HG03097 (cell line): ENCODE measurements around the gene SEC16A.
"Not testable (repeated sequence)": the region's sequence is repeated elsewhere in the genome, so short reads cannot be mapped to it uniquely, and the experiment has no call there.

Source experiments
- ATAC-seq: cut with Tn5 transposase; IDR thresholded peaks from one replicate; pipeline ENCODE4 v1.9.1; 2021; ENCODE audit not compliant: unreplicated experiment, low FRiP score

The SEC16A gene

DNA sequence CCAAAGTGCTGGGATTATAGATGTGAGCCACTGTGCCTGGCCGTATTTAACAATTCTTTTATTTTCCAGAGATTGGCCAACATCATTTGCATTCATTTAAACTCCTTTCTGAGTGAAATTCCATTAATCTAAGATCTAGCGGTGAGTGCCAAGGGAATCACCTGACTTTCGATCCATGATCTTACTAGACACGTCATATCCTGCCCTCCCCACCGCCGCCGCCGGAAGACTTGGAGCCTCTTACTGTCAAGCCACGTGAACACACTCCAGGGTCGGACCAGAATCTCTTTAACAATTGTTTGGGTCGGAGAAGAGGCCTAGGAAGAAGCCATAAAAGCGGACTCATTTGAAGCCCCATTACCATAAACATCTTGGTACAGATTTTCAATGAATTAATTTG is 56.1 kb downstream of the SEC16A start:
- no peak for ATAC-seq

DNA sequence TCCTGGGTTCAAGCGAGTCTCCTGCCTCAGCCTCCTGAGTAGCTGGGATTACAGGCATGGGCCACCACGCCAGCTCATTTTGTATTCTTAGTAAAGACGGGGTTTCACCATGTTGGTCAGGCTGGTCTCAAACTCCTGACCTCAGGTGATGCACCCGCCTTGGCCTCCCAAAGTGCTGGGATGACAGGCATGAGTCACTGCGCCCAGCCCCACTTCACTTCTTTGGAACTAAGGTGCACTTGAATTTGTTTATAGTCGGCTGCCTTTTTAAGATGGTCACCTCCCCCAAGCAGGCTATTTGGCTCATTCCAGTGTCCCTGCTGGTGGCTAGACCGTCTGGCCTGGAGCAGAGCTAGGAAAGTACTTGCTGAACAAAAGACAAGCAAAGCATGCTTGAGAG is 57.5 kb downstream of the SEC16A start:
- not testable (repeated sequence) for ATAC-seq

DNA sequence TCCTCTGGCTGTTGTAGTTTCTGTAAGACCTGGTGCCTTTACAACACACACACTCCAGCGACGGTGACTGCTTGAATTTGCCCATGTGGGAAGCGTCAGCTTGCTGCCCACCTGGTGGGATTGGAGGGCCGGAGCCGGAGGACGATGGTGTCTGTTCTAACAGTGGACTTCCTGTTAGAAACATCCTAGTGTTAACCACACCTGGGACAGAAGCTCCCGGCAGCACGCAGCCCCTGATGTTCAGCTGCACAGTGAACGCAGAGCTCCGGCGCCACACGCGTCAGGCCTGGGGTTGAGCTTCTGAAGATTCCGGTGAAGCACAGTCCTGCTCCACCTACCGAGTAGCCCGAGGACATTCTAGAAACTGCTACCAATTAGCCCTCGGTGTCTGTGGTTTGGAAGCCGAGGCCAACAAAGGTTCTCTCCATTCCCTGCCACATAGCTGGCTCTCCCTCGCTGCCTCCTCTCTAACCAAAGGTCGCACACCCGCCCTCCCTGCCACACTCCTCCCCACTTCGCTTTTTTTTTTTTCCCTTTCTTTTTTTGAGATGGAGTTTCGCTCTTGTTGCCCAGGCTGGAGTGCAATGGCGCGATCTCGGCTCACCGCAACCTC is 58.0 kb downstream of the SEC16A start:
- no peak for ATAC-seq

DNA sequence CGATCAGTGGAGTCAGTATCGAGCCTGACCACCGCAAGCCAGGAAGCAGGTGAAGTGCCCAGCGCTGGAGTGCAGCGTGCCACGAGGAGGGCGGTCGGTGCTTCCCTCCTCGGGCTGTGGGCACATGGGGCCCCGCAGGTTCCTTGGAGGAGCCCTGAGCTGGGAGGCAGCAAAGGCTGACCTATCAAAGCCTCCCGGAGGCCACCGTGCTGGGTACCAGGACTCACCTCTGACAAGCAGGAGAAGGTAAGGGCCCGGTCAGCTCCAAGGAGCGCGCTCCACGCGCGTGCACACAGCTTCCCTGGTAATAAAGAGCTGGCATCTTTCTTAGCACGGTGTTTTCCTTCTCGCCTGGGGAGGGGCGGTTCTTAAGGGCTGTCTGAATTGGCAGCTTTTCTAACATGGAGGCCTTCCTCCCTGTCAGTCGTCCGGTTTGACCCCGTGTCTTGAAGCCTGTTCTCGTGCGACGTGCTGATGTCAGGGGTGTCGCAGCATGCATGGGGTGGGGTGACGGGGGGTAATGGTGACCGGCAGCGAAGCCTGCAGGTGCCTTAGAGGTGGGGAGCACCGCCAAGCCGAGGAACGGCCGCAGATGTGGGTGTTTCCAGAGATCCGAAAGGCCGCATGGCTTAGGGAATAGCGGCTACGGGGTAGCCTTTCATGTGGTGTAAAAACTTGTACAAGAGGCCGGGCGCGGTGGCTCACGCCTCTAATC is 59.3 kb downstream of the SEC16A start:
- ATAC-seq, result no peak

DNA sequence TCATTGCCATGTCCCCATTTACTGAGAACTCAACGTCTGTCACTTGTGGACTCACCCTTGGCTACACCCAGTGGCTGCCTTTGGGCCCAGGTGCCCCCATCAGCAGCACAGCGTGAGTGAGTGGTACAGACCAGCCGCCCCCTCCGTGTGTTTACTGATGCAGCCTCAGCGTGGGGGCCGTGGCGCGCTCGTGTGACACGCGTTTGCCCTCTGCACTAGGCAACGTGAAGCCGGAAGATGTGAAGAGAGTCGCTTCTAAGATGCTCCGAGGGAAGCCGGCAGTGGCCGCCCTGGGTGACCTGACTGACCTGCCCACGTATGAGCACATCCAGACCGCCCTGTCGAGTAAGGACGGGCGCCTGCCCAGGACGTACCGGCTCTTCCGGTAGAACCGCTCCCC is 60.0 kb downstream of the SEC16A start:
- no peak for ATAC-seq

DNA sequence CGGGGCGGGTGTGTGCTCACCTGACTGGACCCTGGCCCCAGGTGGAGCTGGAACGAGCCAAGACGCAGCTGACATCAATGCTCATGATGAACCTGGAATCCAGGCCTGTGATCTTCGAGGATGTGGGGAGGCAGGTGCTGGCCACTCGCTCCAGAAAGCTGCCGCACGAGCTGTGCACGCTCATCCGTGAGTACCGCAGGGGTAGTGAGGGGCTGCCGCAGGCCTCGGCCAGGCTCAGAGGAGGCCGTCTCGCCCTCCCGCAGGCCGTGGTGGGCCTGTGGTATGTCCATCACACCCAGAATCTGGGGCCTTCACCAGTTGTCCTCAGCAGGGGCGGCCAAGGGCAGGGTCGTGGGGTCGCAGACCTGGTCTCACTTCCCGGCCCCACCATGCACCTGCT is 61.0 kb downstream of the SEC16A start:
- ATAC-seq, result no peak

DNA sequence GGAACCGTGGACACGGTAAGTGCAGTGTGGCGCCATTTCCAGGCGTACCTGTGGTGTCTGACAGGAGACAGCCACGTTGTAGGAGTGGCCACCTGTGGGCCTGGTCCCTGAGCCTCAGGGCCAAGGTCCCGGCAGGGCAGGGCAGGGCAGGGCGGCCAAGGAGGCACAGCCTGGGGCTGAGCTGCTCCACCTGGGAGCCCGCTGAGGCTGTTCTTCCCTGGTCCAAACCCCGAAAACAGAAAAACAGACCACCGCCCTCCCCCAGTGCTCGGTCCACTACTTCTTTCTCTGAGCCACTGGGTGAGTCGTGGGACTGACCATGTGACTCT is 63.8 kb downstream of the SEC16A start:
- no peak for ATAC-seq

DNA sequence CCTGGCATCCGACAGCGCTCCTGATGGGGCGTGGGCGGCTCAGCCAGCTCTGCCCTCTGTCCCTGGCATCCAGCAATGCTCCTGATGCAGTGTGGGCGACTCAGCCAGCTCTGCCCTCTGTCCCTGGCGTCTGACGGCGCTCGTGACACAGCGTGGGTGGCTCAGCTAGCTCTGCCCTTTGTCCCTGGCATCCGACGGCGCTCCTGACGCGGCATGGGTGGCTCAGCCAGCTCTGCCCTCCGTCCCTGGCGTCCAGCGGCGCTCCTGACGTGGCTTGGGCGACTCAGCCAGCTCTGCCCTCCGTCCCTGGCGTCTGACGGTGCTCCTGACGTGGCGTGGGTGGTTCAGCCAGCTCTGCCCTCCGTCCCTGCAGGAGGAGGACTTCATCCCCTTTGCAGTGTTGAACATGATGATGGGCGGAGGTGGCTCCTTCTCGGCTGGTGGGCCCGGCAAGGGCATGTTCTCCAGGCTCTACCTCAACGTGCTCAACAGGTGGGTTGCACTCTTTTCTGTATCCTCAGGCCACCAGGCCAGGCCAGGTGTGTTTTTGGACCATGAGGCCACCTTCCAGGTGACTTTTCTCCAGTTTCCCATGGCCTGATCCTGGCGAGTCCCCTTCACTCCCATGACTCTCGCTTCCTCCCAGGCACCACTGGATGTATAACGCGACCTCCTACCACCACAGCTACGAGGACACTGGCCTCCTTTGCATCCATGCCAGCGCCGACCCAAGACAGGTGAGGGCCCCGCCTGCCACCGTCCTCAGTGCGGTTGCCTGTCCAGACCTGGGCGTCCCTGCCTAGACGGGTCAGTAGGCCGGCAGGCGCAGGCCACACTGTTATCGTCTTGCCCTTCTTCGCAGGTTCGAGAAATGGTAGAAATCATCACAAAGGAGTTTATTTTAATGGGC is 64.4 kb downstream of the SEC16A start:
- ATAC-seq, result no peak

DNA sequence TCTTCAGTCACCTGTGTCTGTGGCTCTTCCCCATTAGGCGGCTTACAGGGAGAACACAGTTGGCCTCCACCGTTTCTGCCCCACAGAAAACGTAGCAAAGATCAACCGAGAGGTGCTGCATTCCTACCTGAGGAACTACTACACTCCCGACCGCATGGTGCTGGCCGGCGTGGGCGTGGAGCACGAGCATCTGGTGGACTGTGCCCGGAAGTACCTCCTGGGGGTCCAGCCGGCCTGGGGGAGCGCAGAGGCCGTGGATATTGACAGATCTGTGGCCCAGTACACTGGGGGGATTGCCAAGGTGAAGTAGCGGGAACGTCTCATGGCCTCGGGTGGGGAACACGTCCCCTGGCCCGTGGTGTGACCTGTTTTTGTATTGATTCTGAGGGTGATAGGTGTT is 65.9 kb downstream of the SEC16A start:
- ATAC-seq, result no peak

DNA sequence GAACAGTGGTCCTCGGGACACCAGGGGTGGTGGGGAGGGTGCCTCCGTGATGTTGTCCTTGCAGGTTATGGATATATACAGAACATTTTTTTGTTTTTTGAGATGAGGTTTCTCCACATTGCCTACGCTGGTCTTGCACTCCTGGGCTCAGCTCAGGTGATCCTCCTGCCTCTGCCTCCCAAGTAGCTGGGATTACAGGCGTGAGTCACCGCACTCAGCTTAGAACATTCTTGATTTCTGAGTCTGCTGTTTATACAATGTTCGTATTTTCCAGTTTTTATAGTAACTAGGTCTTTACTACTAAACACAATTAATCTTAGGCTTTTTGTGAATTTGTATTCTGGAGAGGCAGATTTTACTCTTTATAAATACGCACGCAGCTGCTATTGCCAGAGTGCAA is 66.4 kb downstream of the SEC16A start:
- no peak for ATAC-seq

DNA sequence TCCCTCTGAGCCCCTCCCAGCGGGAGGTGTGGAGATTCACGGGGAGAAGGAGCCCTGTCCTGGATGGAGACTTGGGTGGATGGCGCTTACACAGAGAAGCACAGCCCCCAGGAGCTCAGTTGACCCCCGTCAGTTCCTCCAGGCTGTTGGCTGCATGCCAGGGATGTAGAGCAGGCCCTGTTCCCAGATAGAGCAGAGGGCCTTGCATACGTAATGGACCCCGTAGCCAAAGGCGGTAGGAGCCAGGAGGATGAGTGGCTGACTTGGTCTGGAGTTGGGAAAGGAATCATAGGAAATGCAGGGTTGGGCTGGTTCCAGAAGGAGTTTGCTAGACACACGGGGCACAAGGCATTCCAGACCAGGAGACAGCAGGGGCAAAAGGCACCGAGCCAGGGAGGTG is 69.9 kb downstream of the SEC16A start:
- ATAC-seq, result no peak

DNA sequence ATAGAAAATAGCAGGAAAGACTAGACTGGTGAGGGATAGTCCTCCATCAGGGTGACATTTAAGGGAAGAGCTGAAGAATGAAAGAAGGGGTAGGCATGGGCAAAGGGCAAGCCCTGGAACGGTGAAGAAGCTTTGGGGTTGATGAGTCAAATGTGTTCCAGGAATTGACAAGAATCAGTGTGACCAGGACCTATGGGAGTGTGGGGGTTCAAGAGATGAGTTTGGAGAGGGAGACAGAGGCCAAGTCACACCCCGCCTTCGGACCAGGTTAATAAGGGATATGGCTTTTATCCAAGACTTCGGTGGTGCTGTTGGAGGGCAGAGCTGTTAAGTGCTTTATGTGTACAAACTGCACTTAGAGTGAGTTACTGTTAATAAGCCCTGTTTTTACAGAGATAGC is 71.5 kb downstream of the SEC16A start:
- no peak for ATAC-seq

DNA sequence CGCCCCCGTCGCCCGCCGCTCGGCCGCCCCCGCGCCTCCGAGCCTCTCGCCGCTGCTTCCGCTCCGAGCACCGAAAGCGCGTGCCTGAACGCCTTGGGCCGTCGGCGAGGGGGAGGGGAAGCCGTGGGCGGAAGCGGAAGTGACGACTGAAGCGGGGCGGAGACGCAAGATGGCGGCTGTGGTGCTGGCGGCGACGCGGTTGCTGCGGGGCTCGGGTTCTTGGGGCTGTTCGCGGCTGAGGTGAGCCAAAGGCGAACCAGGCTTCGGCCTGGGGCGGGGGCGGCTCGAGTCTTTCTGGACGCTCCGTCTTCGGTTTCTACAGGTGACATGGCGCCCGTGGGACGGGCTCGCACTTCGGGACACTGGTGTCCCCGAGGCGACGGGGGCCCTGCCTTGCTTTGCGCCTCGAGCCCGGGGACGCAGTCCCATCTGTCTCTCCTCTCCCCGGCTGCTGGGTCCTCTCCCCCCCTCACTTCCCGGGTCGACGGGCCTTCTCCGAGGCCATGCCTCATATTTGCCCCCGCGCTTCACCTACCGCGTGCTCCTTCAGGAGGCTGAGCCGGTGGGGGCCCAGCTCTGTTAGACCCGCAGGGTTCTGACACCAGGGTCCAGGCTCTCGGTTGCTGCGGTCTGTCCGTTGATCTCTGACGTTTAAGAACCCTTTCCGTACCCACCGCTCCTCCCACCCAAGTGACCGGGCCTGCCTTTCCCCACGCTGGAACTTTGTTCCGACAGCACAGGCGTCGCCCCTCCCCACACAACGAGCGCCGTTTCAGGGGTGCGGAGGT is 72.1 kb downstream of the SEC16A start, which contains the start of the genes ENTR1 and PMPCA:
ENTR1 (minus strand) TSS at position 115 of the 788 bp plus-strand sequence. CDS start 217 bp downstream, outside the sequence.
PMPCA (plus strand) TSS at position 159 of the 788 bp plus-strand sequence; CDS start at position 170, 11 bp downstream.
- peak; percentile 73 for ATAC-seq

DNA sequence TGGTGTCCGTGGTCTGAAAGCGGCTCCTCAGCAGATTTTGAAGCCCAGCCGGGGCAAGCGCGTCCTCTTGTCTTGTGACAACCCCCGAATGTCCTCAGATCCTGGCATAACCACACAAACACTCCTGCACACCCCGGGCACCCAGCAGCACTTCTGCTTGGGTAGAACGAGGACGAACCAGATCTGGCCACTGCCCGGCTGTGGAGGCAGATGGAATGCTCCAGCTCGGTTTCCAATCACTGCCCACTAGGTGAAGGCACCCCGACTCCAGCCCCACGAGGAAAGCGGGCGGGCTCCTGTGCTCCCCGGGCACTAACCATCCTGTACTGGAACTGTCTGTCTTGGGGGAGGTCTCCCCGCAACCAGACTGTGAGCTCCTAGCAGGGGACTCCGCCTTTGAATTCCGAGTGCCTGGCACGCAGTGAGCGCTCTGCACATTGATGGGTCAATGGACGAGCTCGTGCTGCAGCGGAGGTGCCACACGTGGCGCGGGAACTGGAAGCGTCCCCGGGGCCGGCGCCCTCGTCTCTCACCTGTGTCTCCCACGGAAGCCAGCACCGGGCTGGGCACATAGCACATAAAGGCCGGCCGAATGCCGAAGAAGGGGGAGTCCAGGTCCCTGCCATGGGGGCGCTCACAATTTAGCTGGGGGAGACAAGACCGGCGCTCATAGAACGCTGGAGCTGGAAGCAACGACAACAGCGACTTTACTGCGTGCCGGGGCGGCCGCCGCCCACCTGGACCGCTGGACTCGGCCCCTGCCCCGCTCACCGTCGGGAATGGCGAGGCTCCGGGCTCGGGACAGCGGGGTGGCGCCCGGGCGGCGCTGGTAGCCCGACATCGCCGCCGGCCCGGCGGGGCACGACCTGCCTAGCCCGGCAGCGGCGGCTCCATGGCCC is 73.0 kb downstream of the SEC16A start:
- peak; percentile 7 for ATAC-seq

DNA sequence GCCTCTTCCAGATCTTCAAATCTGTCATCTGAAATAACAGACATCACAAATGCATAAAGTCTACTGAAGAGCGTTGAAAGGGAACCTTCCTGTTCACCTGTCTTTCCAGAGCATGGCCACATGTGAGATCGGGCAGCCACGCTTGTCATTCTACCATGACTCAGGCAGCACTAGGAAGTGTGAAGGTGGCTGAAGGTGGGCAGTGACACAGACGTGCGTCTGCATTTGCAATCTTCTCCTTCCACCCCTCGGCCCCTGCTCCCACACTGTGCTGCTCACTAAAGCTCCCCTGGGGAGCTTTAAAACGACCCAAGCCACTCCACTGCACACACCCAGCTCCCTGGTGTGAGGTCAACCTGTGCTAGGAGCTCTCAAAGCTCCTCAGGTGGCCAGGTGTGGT is 74.9 kb downstream of the SEC16A start:
- no peak for ATAC-seq

DNA sequence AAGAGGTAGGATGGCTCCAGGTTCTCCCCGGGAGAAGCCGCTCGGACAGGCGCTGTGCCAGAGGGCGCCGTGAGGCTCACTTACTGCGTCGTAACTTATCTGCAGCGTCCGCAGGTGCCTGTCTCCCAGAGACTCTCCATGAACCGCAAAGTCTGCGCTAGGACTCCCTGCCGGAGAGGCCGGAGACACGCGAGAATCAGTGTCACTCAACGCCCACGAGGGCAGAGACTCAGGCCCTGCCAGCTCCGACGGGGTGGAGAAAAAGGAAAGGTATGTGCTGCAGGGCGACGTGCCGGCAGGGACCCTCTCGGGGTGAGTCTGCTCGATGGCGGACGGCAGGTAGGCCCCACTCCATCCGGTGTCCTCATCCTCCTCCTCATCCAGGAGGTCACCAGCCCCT is 75.8 kb downstream of the SEC16A start:
- not testable (repeated sequence) for ATAC-seq

DNA sequence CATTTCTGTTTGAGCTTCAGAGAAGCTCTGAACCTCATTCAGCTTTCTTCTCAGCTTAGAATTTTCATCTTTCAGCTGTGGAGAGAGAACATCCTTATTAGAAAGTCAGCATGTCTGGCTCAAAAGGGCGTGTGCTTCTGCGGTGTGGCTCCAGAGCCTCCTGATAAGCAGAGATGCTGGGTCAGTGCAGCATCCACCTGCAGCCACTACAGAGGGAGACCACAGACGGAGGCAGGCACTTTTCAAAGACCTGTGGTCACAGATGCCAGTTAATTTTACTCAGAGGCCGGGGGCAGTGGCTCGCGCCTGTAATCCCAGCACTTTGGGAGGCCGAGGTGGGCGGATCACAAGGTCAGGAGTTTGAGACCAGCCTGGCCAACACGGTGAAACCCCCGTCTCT is 76.9 kb downstream of the SEC16A start:
- ATAC-seq, result not testable (repeated sequence)

DNA sequence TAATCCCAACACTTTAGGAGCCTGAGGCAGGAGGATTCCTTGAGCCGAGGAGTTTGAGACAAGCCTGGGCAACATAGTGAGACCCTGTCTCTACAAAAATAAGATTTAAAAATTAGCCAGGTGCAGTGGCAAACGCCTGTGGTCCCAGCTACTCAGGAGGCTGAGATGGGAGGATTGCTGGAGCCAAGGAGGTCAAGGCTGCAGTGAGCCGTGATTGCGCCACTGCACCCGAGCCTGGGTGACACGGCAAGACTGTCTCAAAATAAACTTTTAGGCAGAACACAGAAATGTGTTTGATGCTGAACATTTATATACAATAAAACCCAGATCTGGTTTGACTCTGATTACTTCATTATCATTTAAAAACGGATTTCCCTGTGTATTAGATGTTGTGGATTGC is 77.4 kb downstream of the SEC16A start:
- no peak for ATAC-seq

DNA sequence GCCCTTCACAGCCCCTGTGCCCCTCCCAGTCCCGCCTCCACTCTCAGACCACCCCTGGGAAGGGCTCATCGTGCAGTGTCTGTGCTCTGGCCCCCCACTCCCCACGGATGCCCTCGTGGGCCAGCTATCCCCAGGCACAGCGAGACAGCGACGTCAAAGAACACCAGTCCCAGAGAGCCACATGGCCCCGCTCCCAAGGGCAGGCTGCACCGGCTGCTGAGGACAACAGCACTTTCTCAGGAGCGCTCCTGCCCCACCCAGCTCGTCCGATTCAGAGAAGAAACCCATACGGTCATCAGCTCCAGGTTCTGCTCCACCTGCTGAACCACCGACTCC is 78.1 kb downstream of the SEC16A start:
- no peak for ATAC-seq
